GM21390 (cell line): ENCODE measurements around the gene SLC8A1.

Experiments
- ATAC-seq: cut with Tn5 transposase; IDR thresholded peaks from one replicate; pipeline ENCODE4 v1.9.1; 2021; ENCODE audit not compliant: unreplicated experiment

Gene SLC8A1

DNA sequence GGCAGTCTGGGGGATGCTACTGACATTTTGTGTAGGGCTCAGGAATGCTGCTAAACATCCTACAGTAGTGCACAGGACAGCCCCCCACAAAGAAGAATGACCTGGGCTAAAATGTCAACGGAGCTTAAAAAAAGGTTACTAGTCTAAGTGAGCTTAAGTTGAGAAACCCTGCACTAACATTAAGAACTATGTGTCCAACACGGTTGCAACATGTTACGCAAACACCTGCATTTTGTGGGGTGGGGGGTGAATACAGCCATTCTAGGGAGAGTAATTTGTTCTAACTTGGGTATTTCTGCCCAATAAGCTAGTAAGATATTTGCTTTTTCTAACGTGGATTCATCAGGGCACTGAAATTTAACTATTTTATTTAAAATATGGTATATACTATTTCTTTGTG, 57.9 kb downstream of the SLC8A1 start:
- no peak for ATAC-seq

DNA sequence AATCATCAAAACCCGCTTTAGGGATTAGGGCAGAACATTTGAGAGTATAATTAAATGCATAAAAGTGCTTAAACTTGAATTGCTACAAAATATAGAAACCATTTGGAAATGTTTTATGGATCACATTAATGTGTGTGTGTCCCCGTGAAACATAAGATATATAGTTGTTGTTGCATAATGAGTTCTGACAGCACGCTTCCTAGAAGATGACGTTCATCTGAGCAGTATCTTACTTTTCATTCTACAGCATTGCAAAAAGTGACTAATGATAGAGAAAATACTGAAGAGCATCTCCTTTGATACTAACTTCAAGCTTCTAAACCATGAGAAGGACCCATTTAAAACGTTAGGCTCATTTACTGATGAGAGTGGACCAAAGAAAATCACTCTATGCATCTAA, 63.7 kb downstream of the SLC8A1 start:
- no peak for ATAC-seq

DNA sequence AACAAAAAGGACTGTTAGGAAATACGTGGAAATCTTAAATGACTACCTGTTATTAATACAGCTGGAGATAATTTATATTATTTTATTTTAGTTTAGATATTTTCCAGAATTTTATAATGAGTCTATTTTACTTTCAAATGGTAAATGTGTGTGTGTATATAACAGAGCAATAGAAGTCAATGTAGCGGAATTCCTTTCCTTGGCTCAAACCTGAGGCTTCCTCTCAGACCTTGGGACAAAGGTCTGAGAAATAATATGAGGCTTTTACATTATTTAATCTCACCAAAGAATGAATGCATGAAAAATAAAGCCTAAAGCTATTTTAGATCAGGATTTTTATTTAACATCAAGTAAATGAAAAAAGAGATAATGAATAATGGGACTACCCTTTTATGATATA, 65.7 kb downstream of the SLC8A1 start:
- no peak for ATAC-seq

DNA sequence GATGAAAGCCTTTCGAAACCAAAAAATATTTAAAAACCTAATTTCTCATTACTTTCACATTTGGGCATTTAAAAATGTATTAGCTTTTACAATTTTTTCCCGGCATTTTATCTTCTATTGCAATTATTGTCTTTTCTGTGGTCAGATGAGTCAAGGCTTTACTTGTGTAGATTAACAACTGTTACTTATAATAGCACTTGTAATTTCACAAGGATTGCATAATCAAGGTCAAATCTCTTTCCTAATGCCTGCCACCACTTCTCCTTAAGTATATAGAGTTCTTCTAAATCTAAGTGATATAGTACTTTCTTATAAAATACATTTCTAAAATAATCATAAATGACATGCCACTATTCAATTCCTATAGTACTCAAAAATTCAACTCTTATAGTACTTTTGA, 67.2 kb downstream of the SLC8A1 start:
- ATAC-seq = no peak

DNA sequence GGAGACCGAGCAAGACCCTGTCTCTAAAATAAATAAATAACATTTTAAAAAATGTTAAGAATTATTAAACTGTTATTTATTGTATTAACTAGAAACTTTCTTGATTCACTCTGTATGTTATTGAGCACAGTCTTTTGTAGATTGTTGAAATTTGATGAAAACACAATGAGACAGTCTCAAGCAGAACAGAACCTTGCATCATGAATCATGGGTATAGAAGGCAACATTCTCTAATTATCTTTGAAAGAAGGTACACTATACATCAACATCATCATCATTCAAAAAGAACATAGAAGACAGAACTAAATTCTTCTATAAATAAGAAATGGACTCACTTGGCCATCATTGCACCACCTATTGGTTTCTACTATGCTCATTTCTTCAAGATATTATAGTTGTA, 67.7 kb downstream of the SLC8A1 start:
- ATAC-seq = no peak

DNA sequence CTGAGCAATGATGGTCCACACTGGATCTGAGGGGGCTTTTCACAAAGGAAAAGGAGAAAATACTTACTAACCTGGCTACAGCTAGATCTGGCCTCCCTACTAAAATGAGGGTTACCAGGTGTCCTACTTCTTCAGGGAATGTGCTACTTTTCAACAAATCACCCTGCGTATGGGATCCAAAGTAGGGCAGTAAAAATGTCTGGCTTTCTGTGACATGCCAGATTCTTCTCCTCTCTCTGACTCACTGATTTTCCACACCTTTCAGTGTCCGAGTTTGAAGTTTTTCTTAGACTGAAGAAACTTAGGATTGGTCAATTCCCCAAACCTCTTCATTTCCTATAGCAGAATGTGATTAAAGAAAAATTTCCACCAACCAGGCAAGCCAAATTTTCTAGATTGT, 71.2 kb downstream of the SLC8A1 start:
- ATAC-seq = no peak

DNA sequence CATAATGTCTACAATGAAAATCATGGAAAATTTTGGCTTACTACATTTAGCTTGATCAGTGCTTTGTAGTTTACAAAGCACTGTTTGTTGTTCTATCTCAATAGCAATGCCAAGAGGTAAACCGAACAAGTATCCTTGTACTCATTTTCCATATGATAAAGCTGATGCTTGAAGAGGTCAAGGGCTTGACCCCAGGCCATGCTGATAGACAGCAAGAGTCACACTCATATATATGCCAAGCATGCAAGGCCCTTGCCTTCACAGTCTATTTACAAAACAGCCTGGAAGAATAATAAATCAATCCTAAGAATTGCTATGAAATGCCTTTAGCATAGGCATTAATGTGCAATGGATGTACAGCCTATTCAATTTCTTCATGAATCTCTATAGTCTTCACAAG, 71.8 kb downstream of the SLC8A1 start:
- no peak for ATAC-seq

DNA sequence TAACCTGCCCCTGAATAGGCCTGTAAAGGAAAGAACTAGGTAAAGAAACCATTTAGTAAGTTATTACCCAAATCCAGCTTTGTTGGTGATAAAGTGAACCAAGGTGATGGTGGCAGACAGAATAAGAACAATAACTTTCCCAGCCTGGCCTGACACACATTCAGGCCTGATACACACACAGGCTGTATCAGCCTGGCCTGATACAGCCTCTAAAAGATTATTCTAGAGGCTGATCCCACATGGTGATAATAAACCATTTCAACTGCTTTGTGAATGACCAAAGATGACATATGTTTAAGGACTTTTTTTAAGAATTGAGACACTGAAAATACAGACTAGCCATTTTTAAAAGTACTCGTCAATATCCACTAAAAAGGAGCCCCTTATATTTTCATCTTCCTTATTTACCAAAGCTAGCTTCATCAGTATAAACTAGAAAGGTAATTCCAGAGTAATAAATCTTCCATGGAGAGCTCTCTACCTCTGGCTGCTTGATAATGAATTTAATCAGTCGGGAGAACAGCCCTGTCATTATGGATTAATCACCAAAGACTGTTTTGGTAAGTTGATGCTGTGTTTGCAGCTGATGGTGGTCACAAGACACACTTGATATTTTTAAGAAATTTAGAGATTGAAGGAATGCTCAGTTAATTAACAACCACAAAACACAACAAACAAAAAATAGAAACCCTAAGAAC, 77.2 kb downstream of the SLC8A1 start:
- no peak for ATAC-seq

DNA sequence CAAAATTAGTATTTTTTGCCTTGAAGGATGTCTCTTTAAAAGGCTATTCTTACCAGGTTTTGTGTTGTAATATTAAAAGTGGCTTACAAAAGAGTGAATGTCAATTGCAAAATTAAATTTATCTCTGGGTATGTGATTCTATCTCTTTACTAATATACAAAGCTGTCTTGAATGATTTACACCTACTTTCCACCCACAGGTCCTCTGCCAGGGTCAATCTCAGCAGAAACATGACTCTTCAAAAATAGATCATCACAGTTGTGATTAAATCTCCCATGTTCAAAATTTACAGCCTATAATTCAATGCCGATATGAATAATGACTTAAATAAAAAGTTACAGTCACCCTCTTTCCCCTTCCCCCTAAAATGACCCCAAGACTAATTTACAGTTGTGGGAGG, 78.8 kb downstream of the SLC8A1 start:
- no peak for ATAC-seq

DNA sequence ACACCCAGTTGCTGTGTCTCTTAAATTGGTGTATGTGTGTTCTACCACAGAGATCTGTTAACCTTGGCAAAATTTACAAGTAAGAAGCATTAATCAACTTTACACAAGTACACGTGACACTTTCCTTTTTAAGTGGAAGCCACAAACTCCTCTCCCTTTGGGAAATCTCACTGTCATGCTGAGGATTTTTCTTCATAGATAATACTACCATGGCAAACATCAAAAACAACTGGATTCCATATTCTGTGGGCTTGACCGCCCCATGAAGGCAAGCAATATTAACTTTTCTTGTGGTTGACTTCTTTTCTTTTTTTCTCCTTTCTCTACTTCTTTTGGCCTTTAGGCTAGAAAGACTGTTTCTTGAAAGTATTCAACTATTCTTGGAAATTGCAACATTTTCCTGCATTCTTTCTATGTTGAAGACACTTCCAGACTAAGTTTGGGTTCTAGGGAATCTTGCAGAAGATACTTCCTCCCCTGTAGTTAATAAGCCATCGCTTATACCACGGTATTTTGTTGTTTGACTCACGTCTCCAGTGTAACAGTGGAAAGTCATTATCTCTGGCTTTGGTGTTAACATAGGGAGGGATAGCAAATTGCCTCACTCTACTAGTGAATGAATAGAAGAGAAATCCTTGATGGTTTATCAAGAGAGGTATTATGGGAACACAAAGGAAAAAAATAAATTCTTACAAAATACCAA, 79.5 kb downstream of the SLC8A1 start:
- ATAC-seq = no peak

DNA sequence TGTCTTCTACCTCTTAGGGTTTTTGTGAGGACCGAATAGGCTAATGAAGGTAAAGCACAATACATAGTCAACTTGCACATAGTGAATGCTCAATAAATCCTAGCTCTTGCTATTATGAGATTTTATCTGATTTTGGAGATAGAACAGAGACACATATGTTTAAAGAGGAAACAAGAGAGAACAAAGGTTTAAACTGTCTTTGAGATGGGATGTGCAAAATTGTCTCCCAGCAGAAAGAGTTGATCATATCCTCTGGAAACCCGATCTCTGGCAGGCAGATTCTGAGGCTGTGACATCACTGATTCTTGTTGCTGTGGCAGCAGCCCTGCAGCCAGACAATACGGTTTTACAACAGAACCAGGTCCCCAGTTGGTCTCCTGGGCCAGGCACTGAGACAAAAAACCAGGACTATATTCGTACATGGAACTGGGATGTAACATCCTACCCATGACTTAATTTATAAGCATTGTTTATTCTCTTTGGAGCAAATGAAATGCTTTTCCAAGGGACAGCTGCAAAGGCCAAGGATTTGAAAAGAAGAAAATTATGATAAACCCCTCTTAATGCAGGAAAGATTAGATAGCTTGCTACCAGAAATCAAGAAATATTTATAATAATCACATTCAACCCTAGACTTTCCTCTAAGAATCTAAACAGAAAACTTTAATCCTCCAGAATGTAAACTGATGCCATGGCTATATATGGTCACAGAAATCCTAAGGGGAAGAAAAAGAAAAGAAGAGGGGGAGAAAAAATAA, 80.2 kb downstream of the SLC8A1 start:
- ATAC-seq = no peak

DNA sequence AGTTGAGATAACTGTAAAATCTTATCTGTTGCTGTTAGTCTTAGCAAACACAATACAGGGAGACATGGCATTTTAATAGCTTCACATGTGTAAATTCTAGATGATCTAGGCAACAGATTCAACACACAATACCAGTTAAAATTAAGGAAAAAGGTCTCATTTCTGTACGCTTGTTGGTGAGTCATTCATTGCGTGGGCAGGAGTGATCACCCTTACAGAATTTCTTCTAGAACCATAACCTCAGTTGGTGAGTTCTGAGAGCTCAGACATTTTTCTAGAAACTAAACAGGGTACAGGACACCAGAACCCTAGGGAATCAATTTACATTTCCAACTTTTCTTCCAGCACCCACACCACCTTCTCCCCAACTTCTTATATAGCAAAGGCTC, 81.9 kb downstream of the SLC8A1 start:
- no peak for ATAC-seq

DNA sequence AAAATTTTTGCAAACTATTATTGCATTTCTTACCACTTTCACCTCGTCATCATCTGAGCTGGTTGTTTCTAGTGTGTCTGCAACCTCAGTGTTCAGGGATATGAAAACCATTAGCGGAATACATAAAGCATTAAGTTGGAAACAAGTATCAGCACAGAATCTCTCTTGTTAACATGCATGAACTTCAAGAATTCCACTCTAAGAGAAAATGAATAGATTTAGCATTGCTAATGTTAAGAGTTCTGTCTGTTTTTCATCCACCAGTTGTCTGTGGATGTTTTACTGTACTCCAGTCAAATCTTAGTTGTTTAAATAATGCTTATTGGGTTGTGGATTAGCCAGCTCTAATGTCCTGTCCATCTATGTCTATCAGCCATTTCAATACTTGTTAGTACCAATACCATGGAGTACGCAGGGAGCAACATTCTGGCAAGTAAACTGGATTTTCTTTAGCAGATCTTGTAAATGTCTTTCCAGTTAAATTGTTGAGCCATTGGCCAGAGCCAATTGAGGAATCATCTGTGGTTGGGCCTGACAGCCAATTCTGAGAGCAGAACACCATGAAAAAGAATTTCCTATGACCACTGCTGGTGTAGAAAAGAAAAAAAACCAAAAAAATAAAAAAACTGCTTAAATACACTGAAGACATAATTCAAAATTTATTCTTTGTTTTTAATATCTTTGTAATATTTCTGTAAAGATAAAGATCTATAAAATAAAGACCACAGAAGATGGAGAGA, 82.5 kb downstream of the SLC8A1 start:
- ATAC-seq = no peak

DNA sequence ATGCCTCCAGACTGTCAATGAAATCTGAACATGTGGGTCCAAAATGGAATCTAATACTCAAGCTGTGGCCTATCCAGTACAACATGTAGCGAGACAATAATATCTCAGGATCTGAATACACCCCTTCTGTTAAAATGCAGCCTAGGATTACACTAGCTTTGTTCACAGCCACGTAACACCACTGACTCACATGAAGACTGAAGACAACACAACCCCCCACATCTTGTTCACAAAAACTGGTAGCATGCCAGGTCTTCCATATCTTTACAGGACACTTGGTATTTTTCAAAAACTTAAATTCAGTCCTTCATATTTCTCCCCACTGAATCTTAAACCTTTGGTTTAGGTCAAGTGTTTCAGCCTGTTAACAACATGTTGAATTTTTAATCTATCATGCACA, 84.2 kb downstream of the SLC8A1 start:
- no peak for ATAC-seq

DNA sequence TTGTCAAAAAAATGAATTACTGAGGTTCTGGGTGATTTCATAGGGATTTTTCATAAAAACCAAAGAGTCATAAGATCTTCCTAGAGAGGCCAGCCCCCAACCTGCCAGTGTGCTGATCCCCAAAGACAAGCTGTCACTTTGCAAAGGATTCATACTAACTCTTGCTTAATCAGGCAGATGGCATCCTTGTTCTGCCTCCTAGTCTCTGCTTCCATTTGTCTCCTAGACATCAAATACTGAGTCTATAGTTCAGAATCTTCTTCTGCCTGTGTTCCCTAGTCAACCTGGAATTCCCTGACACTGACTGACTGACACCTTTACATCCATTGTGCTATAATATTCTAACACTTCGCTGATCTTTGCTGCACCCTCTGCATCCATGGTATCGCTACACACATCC, 84.9 kb downstream of the SLC8A1 start:
- no peak for ATAC-seq

DNA sequence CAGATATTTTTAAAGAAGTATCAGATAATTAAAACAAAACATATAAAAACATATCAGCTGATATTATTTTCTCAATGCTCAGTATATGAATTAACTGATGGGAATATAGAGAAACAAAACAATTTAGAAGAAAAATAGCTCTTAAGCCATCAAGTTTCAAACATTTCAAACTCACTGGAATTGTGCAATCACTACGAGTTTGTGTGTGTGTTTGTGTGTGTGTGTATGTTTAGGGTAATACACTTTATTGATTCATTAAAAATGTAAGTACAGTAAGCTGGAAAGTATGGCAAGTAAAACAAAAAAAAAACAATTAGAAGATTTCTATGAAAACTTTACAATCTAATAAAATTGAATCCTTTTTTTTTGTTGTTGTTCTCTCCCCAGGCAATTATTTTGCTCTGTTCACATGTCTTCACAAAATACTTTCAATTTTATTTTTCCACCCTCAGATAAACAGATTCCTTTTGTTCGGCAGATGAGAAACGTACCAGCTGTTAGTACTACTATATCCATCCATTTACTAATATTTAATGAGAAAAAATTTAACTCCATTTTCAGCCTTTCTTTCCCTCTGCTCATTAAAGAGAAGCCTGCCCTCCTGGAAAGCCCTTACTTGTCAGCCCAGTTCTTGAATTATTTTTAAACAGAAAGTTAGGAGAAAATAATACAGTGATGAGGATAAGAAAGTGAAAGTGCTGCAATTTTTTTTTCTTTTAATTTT, 87.6 kb downstream of the SLC8A1 start:
- no peak for ATAC-seq

DNA sequence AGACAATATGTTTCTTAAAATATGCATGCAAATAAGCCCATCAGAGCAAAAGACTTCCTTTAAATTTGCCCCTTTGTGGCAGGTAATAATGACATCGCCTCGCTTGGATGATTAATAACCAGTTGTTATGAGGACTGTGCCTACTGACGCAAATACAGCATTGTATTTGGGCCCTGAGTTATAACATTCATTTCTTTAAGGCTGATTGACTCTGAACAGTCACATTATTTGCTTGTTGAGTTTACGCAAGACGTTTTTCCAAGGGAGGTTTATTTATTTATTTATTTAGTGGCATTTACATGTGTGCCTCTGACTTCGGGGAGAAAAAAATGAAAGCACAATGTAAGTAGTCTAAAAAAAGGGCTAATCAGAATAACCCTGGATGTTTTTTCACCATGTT, 88.3 kb downstream of the SLC8A1 start:
- no peak for ATAC-seq

DNA sequence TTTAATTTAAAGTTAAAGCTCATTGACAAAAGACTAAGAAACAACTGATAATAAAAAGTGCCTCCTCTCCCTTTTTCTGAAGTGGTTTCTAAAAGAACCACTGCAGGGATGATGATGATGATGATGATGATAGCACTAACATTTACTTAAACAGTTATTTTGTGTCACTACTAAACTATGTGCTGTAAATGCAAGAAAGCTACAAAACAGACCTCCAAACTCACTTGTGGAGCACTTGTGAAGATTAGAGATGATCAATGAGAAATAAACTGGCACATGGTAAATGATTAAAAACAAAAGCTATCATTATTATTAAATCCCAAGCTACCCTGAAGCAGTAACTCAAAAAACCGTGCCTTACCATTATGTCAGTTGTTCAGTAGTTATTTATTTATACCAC, 88.7 kb downstream of the SLC8A1 start:
- no peak for ATAC-seq

DNA sequence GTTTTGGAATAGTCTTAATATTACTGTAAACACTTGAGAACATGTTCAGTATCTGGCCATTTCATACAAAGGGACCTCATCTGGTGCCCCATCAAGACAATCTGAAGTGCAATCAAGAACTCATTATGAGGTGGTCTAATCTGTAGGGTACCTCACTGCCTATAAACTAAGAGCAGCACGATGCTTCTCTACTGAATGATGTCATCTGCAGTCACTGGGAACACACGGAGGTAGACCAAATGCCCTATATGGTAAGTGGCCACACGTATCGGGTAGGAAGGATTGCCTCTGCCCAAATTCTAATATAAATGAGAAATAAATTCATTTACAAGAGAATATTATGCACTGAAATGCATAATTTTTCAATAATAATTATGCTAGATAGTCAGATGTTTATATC, 90.4 kb downstream of the SLC8A1 start:
- ATAC-seq = no peak

DNA sequence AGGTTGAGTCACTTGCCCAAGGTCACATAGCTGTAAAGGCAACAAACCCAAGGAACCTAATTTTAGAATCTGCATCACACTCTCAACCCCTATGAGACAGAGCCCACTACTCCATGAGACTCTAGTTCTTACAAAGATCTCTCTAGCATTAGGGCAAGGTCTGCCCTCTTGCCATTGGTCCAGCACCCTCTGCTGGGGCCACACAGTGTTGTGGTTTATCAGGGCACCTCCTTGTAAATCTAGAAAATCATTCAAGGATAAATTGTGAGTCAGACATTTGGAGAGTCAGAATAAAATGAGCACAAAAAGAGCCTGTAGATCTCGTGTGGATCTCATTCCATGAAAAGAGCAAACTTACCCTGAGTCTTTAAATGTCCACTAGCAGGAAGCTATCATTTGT, 91.2 kb downstream of the SLC8A1 start:
- ATAC-seq = peak; percentile 51

DNA sequence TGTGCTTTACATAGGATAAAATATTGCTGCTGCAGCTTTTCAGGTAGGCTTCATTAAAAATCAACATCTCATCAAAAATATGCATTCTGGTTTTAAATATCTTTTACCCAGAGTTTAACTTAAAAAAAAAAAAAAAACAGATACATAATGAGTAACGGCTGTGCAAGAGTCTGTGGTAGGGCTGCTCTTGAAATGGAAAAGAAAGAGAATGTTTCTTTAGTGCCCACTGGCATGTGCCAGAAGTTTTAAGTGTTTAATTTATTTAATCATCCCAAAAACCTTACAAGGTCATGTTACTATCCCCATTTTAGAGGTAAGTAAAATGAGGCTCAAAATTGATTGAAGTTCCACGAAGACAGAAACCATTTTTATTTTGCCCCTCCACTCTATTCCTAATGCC, 92.1 kb downstream of the SLC8A1 start:
- ATAC-seq = no peak
